Measurements from ENCODE around the gene MAB21L4. TPM values are rescaled to one million over a fixed set of nuclear protein-coding genes. Genes with fewer than 3 reads are reported as not detected.

Gene MAB21L4
- total RNA-seq, 1 donor from 2014 or later: not detected

DNA sequence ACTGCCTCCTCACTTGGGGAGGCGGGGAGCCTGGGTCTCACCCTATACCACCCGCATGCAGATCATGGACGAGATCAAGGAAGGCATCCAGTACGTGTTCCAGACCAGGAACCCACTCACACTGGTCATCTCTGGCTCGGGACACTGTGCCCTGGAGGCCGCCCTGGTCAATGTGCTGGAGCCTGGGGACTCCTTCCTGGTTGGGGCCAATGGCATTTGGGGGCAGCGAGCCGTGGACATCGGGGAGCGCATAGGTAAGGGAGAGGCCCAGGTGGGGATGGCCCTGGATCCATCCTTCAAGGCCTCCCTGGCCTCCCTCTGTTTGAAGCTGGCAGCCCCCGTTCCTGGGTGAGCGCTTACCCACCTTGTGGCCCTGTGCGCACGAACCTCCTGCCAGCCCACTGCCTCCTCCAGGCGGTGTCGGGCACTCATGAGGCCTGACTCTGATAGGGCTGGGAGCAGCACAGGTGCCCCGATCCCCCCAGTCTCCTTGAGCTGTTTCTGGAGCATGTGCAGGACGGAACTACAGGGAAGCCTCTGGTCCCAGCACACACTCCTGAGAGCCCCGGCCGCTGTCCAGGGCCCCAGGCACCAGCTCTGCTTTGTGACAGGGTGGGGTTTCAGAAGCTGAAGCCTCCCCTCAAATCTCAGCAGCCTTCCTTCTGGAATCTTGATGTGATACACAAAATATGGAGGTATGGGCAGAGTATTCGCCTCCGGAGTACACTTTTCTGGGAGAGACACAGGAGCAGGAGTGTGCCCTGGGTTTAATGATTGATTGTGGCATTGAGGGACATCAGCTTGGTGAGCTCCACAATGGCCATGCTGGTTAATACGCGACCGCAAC, 26.6 kb downstream of the MAB21L4 start:
- no peak for DNase-seq (ENCODE audit: low spot score)

DNA sequence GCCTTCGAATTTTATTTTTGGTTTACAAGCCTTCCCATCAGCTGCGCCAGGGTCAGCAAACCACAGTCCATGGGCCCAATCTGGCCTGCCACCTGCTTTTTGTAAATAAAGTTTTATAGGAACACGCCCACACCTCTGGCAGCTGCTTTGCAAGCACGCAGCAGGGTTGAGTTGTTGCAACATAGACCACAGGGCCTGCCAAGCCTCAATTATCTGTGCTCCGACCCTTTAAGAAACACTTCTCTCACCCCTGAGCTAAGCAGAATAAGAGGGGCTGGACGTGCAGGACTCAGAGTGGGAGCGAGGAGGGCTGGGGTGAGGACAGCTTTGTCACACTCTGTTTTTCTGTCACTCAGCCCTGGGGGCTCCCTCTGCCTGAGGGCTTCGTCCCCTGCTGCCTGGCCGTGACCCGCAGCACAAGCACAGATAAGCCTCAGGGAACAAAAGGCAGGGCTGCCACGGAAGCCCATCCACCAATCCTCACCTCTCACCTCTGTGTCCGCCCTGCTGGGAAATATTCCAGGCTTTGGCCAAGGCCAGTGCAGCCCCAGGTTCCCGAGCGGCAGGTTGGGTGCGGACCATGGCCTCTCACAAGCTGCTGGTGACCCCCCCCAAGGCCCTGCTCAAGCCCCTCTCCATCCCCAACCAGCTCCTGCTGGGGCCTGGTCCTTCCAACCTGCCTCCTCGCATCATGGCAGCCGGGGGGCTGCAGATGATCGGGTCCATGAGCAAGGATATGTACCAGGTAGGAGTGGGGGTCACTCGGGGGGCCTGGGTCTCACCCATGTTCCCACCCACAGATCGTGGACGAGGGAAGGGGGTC, 27.5 kb downstream of the MAB21L4 start, which contains the start of gene AGXT:
TSS of gene AGXT (plus strand) at position 539 of the 823 bp plus-strand sequence. CDS start at position 581, 42 bp downstream.
- no peak for DNase-seq (ENCODE audit: low spot score)

DNA sequence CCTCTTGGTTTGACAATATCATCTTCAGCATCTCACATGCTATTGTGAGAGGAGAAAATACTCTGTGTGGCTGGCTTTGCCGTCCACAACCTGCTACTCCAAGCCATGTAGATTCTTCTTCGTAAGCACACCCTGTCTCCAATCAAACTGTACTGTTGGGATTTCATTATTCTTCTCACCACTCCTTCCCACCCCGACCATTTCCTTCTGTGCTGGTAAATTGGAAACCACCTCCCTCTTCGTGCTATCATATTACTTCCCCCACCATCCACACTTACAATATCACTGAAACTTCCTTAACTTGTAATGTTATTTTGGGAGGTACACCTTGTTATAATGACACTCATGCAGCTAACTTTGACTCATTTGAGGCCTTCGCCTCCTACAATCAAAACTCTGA, 30.6 kb downstream of the MAB21L4 start:
- DNase-seq (ENCODE audit: low spot score): no peak

DNA sequence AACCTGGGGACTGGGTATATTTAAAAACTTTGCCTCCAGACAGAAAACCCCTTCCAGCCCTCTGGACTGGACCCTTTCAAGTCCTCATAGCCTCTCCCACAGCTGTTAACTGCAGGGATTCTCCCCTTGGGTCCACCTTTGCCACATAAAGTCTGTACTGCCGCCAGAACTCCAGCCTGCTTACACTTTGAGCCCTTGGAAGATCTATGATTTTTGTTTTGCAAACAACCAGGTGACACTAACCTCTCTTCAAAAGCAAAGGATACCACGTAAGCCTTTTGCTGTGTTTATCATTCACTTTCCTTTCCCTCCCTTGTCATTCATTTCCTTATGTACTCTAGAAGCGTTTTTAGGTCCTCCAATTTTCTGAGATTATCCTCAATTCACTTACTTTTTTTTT, 31.5 kb downstream of the MAB21L4 start:
- no peak for DNase-seq (ENCODE audit: low spot score)

DNA sequence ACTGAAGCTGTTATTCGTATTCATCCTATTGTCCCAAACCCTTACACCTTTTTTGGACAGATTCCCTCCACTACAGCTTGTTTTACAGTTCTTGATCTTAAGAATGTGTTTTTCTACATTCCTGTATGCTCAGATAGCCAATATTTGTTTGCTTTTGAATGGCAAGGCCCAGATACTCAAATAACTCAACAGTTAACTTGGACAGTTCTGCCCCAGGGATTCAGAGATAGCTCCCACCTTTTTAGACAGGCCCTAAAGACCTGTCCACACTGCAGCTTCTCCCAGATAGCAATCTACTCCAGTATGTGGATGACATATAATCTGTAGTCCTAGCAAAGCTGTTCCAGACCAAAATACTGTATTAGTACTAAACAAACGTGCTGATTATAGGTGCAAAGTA, 34.4 kb downstream of the MAB21L4 start:
- DNase-seq (ENCODE audit: low spot score): no peak

DNA sequence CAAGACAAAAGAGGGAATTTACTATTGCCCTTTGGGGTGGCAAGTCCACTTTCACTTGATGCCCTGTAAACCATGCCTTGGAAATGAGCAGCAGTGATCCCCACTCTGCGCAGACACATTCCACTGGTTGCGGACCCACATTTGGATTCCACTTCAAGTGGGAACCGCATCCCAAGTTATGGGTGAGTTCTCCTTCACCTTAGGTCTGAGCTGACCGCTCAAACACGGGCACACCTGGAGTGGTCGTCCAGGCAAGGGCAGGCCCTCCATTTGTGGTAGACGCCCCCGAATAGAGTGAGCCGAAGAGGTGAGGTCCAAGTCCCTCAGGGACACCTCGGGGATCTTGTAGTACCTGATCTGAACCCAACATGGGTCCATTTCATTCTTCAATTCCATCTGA, 37.1 kb downstream of the MAB21L4 start:
- DNase-seq (ENCODE audit: low spot score): no peak

DNA sequence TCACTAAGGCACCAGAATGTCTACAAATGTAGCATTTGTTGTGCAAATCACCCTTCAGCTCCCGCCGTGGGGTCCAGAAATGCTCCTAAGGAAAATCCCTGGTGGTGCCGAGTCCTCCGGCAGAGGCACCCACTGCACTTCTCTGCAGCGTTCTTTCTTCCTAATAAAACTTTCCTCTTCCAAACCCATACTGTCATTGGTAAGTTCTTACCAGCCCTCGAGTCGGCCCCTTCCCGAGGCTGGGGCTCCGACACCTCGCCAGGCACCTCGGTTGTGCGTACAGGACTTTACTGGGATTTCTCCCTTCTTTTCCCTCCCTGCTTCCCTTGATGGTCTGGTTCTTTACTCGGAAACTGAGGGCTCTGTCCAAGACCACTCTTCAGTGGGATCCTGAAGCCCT, 37.6 kb downstream of the MAB21L4 start:
- no peak for DNase-seq (ENCODE audit: low spot score)

DNA sequence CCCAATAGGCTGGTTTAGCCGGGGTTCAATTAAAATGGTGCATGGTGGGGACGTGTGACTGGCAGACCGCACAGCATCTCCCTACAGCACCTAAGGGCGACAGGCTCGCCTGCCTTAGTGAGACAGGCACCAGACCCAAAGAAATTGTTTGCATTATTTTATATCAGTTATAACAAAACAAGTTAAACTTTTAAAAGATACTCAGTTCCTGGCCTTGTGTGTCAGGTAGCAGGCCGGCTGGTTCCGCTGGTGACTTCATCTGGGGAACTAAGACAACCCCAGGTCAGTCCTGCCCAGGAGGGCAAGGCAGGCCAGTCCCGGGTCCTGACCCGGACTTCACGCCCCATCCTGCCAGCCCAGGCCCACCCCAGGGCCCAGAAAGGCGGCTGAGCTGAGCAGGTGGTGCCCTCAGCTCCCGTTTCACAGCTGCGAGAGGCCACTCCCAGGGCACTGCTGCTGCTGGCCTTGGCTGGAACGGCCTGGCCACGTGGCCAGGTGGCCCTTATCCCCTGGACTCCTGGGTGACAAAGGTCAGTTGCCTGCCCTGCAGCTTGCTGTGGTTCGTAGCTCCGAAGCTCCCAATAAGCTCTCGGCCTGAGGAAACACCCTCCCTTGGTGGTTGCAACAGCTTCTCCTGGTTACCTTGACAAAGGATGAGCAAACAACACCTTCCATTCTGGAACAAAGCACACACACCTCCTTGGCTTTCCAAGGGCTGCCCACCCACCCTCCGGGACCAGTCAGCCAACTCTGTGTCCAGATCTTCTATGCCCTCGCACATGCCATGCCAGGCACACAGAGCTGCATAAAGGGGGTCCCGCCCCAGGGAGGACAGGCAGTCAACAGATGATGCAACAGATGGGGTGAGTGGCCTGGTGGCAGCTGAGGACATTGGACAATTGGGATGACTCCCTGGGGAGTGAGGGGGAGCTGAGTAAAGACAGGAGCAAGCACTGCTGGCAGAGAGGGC, 38.6 kb downstream of the MAB21L4 start:
- DNase-seq (ENCODE audit: low spot score): peak; percentile 68

DNA sequence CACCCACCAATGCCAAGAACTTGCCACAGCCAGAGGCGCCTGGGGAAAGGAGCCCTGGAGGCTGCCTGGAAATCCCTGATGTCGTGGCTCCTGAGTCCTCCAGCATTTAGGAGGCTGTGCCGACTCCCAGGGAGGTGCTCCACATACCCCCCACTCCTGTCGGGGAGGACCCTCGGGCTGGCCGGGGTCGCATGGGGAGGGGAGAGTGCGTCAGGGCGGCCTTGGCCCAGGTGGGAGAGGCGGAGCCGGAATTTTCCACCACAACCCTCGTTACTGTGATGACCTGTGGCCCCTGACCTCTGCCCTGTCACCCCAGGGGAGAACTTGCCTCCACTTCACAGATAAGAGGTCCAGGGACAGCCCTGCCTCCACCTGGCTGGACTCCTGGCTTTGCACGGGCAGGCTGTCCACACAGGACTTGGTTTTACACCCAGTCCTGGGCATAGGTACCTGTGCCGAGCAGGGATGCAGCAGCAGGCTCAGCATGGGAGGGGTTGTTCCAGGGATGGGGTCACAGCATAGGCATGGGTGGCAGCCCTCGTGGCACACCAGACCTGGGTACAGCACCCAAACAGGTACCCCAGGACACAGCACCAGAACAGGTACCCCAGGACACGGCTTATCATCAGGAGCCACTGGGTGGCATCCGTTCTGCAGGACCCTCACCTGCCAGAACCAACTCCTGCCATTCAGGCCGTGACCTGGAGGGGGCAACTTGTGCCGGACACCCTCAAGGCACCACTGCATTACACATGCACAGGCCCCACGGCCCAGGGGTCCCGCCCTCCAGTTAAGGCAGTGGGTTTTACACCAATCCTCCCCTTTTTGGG, 39.6 kb downstream of the MAB21L4 start:
- DNase-seq (ENCODE audit: low spot score): no peak

DNA sequence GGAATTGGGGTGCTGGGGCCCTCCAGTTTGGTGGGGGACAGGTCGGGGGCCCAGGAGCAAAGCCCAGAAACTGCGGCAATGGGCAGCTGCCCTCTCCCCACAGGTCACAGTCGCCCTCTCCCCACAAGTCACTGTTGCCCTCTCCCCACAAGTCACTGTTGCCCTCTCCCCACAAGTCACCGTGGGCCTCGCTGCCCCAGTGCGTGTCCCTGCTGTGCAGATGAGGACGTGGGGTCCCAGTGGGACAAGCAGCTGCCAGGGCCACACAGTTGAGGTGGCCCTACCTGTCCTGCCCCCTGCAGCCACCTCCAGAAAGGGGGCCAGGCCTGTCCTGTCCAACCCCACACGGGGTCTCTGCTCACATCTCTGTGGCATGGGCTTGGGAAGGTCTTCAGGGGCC, 40.3 kb downstream of the MAB21L4 start:
- no peak for DNase-seq (ENCODE audit: low spot score)

DNA sequence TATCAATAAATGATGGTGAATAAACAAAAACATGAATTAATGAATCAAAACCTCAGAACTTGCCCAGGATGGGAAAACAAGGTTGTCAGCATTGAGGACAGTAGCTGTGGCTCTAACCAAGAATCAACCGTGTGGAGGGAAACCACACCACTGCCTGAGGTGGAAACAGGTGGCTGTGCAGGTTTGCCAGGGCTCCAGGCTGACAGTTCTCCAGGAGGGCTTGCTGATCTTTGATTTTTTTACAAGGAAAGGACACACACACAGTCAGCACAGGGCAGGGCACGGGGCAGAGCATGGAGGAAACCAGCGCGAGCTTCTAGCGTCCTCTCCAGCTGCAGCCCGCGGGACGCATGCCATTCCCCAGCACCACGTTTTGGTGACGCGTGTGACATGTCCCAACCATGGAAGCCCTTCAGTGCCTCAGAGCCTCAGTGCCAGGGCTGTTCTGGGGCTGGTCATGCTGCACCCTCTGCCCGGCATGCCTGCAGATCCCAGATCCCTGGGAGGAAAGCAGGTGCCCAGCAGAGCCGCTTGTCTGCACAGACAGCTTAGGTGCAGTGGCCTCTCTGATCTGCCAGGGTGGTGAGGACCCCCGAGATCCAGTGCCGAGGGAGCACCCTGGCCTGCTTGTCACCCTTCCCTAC, 43.2 kb downstream of the MAB21L4 start:
- no peak for DNase-seq (ENCODE audit: low spot score)

DNA sequence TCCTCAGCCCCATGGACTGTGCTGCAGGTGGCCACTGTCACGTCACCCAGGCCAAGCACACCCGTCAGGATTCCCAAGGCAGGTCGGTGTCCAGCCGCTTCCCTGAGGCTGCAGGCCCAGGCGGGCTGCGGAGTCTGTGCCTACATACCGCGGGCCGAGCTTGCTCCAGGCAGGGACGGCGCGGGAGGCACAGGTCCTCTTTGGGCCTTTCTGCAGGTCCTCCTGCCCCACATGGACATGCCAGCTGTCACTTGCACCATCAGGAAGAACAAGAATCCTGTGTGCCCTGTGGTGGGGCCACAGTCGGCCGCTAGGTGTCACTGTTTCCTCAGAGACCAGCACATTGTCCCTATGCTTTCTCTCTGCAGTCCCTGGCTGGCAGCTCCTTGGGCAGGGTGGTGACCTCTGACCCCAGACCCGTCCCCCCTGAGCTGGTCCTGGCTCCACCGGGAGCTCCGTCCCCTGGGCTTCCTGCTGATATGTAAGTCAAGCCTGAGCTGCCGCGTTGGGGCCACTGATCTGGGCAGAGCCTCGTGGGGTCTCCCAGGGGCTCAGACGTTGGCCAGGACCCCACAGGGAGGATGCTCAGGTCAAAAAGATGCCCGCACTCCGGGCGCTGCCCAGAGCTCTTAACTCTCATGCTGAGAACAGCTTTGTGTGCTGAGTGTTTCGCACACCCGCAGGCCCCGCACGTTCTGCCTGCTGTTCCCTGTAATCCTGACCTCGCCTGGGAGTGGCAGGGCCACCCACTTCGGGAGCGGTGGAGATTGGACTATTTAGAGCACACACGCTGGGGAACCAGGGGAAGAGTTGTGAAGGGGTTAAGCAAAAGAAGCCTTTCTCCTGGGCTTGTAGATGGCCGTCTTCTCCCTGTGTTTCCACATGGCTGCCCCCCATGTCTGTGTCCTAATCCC, 44.6 kb downstream of the MAB21L4 start:
- no peak for DNase-seq (ENCODE audit: low spot score)

DNA sequence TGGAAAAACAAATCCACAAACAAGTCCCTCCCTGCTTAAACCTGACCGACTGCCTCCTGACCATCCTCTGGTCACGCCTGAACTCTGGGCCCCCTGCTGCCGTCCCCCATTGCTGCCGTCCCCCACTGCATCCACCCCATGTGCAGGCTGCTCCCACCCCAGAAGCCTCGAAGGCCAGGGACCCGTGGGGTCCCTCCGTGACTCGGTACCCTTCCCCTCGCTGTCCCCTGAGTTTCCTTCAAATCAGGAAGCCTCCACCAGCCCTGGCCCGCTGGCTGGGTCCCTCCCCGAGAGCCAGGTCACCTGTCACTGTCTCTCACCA, 45.2 kb downstream of the MAB21L4 start:
- no peak for DNase-seq (ENCODE audit: low spot score)

DNA sequence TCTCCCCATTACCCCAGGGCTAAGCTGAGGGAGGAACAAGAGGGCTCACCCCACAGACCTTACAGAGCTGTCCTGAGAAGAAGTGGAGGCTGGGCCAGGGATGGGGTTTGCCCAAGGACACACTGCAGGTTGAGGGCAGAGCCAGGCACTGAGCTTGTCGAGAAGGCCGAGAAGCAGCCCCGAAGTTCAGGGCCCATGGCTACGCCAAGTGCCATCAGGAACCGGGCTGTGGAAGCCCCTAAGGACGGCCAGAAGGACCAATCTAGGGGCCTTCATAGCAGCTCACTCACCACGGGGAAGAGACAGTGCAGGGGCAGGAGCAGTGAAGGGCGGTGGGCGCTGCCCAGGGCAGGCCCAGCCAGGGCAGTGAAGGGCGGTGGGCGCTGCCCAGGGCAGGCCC, 45.9 kb downstream of the MAB21L4 start:
- no peak for DNase-seq (ENCODE audit: low spot score)

DNA sequence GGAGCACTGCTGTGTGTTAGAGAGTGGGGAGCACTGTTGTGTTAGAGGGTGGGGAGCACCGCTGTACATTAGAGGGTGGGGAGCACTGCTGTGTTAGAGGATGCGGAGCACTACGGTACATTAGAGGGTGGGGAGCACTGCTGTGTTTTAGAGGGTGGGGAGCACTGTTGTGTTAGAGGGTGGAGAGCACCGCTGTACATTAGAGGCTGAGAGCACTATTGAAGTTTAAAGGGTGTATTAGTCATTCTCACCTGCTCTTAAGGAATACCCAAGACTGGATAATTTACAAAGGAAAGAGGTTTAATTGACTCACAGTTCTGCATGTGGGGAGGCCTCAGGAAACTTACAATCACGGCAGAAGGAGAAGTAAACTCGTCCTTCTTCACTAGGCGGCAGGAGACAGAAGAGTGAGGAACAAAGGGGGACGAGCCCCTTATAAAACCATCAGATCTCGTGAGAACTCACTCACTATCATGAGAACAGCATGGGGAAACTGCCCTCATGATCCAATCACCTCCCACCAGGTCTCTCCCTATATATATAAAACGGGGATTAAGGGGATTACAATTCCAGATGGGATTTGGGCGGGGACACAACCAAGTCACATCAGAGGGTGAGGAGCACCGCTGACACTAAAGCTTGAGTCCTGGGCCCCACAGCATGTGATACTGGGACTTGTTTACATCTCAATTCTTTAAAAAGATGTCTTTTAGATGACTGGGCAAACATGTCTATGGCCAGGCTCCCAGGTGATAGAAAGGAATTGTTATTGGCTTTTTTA, 46.9 kb downstream of the MAB21L4 start:
- DNase-seq (ENCODE audit: low spot score): no peak

DNA sequence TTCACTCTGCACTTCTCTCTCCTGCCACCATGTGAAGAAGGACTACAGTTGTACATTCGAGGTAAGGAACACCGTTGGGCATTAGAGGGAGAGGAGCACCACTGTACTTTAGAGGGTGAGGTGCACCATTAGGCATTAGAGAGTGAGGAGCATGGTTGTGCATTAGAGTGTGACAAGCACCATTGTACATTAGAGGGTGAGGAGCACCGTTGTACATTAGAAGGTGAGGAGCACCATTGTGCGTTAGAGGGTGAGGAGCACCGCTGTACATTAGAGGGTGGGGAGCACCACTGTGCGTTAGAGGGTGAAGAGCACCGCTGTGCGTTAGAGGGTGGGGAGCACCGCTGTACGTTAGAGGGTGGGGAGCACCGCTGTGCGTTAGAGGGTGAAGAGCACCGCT, 48.1 kb downstream of the MAB21L4 start:
- DNase-seq (ENCODE audit: low spot score): no peak

DNA sequence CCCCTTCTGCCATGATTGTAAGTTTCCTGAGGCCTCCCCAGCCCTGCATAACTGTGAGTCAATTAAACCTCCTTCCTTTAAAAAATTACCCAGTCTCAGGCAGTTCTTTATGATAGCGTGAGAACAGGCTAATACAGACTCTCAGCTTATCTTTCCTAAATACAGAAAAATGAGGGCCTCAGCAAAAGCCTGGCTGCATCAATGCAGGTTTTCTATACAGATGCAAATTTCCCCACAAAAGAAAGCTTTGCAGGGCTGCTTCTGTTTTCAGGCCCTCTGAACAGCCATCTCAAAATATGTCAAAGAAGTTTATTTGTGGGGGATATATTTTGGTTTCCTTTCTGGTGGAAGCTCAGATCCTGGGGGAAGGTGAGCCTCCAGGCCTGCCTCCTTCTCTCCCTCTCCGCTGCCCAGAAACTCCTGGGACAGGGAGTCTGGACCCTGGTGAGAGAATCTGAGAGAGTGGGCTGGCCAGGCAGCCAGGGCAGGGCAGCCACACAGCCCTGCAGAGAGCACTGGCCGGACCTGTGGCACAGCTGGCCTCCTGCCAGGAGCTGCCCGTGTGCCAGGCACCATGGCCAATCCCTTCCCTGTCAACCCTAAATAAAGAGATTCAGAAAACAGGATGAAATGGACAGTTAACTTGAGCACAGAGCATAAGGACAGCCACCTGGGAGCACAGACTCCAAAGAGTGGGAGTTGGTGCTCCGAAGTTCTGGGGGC, 48.9 kb downstream of the MAB21L4 start:
- no peak for DNase-seq (ENCODE audit: low spot score)
